ENCODE results near the gene RNASE4.

RNASE4 gene

GRCh38 chr14:20686386-20687143, 2.2 kb downstream of the RNASE4 start:
- Histone ChIP-seq H3K4me3 (ENCODE audit: extremely low read depth, insufficient read depth, low read length, poor library complexity, severe bottlenecking) (no peak overlapping the region), H3K9me3 (ENCODE audit: control insufficient read depth, low read length) (no peaks in the 10 kb centered on the region), H3K27ac (ENCODE audit: low read depth, low read length, severe bottlenecking) (no peak overlapping the region), H3K4me1 (ENCODE audit: control insufficient read depth, insufficient read depth, low read length, poor library complexity, severe bottlenecking) (no peaks in the 10 kb centered on the region), H3K36me3 (ENCODE audit: control insufficient read depth, insufficient read depth, low read length) (no peaks in the 10 kb centered on the region)
- 50 to 64% methylated on average over 3 of the region's 7 CpGs for WGBS, 2 experiments (ENCODE audit: insufficient coverage in 2 of 2)

- Histone ChIP-seq H3K4me1 (ENCODE audit: control insufficient read depth, insufficient read depth, low read length, poor library complexity, severe bottlenecking) (no peaks in the 10 kb centered on the region), H3K9me3 (ENCODE audit: control insufficient read depth, low read length) (no peaks in the 10 kb centered on the region), H3K27ac (ENCODE audit: low read depth, low read length, severe bottlenecking) (no peak overlapping the region), H3K36me3 (ENCODE audit: control insufficient read depth, insufficient read depth, low read length) (no peaks in the 10 kb centered on the region), H3K4me3 (ENCODE audit: extremely low read depth, insufficient read depth, low read length, poor library complexity, severe bottlenecking) (no peak overlapping the region)
- WGBS, 2 experiments (ENCODE audit: insufficient coverage in 2 of 2): 90 to 95% methylated on average over 4 to 5 of the region's 5 CpGs
Measured at GRCh38 chr14:20687362-20688166, 3.2 kb downstream of the RNASE4 start.

GRCh38 chr14:20688167-20688839, 3.9 kb downstream of the RNASE4 start, which contains the start of gene ANG:
Gene ANG (plus strand): TSS chr14:20688764. CDS start chr14:20693565, 4,801 bp downstream.
- Histone ChIP-seq H3K4me3 (ENCODE audit: extremely low read depth, insufficient read depth, low read length, poor library complexity, severe bottlenecking) (no peak within 1 kb of the TSS), H3K27ac (ENCODE audit: low read depth, low read length, severe bottlenecking) (no peak within 1 kb of the TSS)
- 64 to 75% methylated on average over 4 to 7 of the region's 7 CpGs for WGBS, 2 experiments (ENCODE audit: insufficient coverage in 2 of 2)

GRCh38 chr14:20690848-20691640, 6.7 kb downstream of the RNASE4 start:
- no peaks in the 10 kb centered on the region for H3K4me1 ChIP-seq (ENCODE audit: control insufficient read depth, insufficient read depth, low read length, poor library complexity, severe bottlenecking)
- 40 to 67% methylated on average over 2 to 3 of the region's 9 CpGs for WGBS, 2 experiments (ENCODE audit: insufficient coverage in 2 of 2)
- no peaks in the 10 kb centered on the region for H3K36me3 ChIP-seq (ENCODE audit: control insufficient read depth, insufficient read depth, low read length)
- no peak overlapping the region for H3K4me3 ChIP-seq (ENCODE audit: extremely low read depth, insufficient read depth, low read length, poor library complexity, severe bottlenecking)
- no peak overlapping the region for H3K27ac ChIP-seq (ENCODE audit: low read depth, low read length, severe bottlenecking)
- no peaks in the 10 kb centered on the region for H3K9me3 ChIP-seq (ENCODE audit: control insufficient read depth, low read length)

More at GRCh38 chr14:20688167-20688839, 3.9 kb downstream of the RNASE4 start, which contains the start of gene ANG:
- no peaks in the 10 kb centered on the region for H3K4me1 ChIP-seq (ENCODE audit: control insufficient read depth, insufficient read depth, low read length, poor library complexity, severe bottlenecking)
- H3K9me3 ChIP-seq (ENCODE audit: control insufficient read depth, low read length): no peaks in the 10 kb centered on the region
- no peaks in the 10 kb centered on the region for H3K36me3 ChIP-seq (ENCODE audit: control insufficient read depth, insufficient read depth, low read length)

GRCh38 chr14:20692116-20692751, 7.9 kb downstream of the RNASE4 start:
- Histone ChIP-seq H3K9me3 (ENCODE audit: control insufficient read depth, low read length) (no peaks in the 10 kb centered on the region), H3K4me3 (ENCODE audit: extremely low read depth, insufficient read depth, low read length, poor library complexity, severe bottlenecking) (no peak overlapping the region), H3K36me3 (ENCODE audit: control insufficient read depth, insufficient read depth, low read length) (no peaks in the 10 kb centered on the region), H3K4me1 (ENCODE audit: control insufficient read depth, insufficient read depth, low read length, poor library complexity, severe bottlenecking) (no peaks in the 10 kb centered on the region), H3K27ac (ENCODE audit: low read depth, low read length, severe bottlenecking) (no peak overlapping the region)
- WGBS, 2 experiments (ENCODE audit: insufficient coverage in 2 of 2): 92 to 93% methylated on average over 6 to 7 of the region's 7 CpGs

- WGBS, 2 experiments (ENCODE audit: insufficient coverage in 2 of 2): 86 to 94% methylated on average over 2 to 3 of the region's 5 CpGs
- Histone ChIP-seq H3K36me3 (ENCODE audit: control insufficient read depth, insufficient read depth, low read length) (no peaks in the 10 kb centered on the region), H3K4me1 (ENCODE audit: control insufficient read depth, insufficient read depth, low read length, poor library complexity, severe bottlenecking) (no peaks in the 10 kb centered on the region), H3K4me3 (ENCODE audit: extremely low read depth, insufficient read depth, low read length, poor library complexity, severe bottlenecking) (no peak overlapping the region), H3K27ac (ENCODE audit: low read depth, low read length, severe bottlenecking) (no peak overlapping the region), H3K9me3 (ENCODE audit: control insufficient read depth, low read length) (no peaks in the 10 kb centered on the region)
Measured at GRCh38 chr14:20696764-20697163, 12.4 kb downstream of the RNASE4 start.

- Histone ChIP-seq H3K36me3 (ENCODE audit: control insufficient read depth, insufficient read depth, low read length) (no peaks in the 10 kb centered on the region), H3K9me3 (ENCODE audit: control insufficient read depth, low read length) (no peaks in the 10 kb centered on the region), H3K4me3 (ENCODE audit: extremely low read depth, insufficient read depth, low read length, poor library complexity, severe bottlenecking) (no peak overlapping the region), H3K27ac (ENCODE audit: low read depth, low read length, severe bottlenecking) (no peak overlapping the region), H3K4me1 (ENCODE audit: control insufficient read depth, insufficient read depth, low read length, poor library complexity, severe bottlenecking) (no peaks in the 10 kb centered on the region)
- WGBS, 2 experiments (ENCODE audit: insufficient coverage in 2 of 2): 28 to 64% methylated on average over 2 to 5 of the region's 6 CpGs
Measured at GRCh38 chr14:20697273-20698017, 13.1 kb downstream of the RNASE4 start.

- H3K36me3 ChIP-seq (ENCODE audit: control insufficient read depth, insufficient read depth, low read length): no peaks in the 10 kb centered on the region
- no peaks in the 10 kb centered on the region for H3K9me3 ChIP-seq (ENCODE audit: control insufficient read depth, low read length)
- no peak overlapping the region for H3K4me3 ChIP-seq (ENCODE audit: extremely low read depth, insufficient read depth, low read length, poor library complexity, severe bottlenecking)
- no peak overlapping the region for H3K27ac ChIP-seq (ENCODE audit: low read depth, low read length, severe bottlenecking)
- H3K4me1 ChIP-seq (ENCODE audit: control insufficient read depth, insufficient read depth, low read length, poor library complexity, severe bottlenecking): no peaks in the 10 kb centered on the region
Measured at GRCh38 chr14:20698018-20698329, 13.6 kb downstream of the RNASE4 start.

GRCh38 chr14:20698934-20699333, 14.6 kb downstream of the RNASE4 start:
- 88 to 100% methylated on average over 4 to 5 of the region's 5 CpGs for WGBS, 2 experiments (ENCODE audit: insufficient coverage in 2 of 2)
- Histone ChIP-seq H3K36me3 (ENCODE audit: control insufficient read depth, insufficient read depth, low read length) (no peaks in the 10 kb centered on the region), H3K27ac (ENCODE audit: low read depth, low read length, severe bottlenecking) (no peak overlapping the region), H3K4me3 (ENCODE audit: extremely low read depth, insufficient read depth, low read length, poor library complexity, severe bottlenecking) (no peak overlapping the region), H3K9me3 (ENCODE audit: control insufficient read depth, low read length) (no peaks in the 10 kb centered on the region), H3K4me1 (ENCODE audit: control insufficient read depth, insufficient read depth, low read length, poor library complexity, severe bottlenecking) (no peaks in the 10 kb centered on the region)
